HG03066 (cell line): ENCODE results near the gene SASH3.

ENCODE experiments used
- ATAC-seq: cut with Tn5 transposase; IDR thresholded peaks from one replicate; pipeline ENCODE4 v1.9.1; 2021; ENCODE audit warnings: low read depth; ENCODE audit not compliant: unreplicated experiment

SASH3 gene

DNA sequence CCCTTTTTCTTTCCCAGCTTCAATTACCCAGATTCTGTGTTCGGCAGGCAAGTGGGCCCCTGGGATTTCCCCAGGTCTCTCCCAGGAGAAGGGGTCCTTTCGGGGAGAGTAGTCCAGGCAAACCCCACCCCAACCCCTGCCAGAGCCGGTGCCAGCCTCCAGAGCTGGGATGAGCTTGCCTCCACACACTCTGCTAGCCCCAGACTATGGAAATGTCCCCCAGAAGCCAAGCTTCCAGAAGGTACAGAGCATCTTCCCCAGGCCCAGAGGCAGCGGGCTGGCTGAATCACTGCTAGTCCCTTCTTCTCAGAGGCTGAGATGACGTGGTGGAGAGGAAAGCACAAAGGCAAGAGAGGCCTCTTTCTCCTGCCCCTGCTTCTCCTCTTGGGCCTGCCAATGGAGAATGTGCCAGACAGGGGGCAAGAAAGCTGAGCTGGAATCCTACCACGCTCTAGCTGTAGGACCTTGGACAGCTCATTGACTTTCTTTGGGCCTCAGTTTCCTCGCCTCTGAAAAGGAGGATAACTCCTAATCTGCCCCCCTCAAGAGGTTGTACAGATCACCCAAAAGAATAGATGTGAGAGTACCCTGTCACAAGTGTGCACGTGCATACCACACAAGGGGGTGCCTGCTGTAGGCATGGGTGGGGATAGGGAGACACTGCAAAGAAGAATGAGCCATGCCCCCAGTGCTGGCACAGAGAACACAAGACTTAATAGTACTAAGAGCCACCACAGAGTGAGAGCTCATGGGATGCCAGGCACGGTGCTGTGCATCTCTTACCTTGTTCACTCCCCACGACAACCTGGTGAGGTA lies 2.1 kb downstream of the SASH3 start:
- ATAC-seq = no peak

- ATAC-seq = no peak
These were observed 3.0 kb downstream of the SASH3 start for GRCh38 chrX:129782706-129783105.

DNA sequence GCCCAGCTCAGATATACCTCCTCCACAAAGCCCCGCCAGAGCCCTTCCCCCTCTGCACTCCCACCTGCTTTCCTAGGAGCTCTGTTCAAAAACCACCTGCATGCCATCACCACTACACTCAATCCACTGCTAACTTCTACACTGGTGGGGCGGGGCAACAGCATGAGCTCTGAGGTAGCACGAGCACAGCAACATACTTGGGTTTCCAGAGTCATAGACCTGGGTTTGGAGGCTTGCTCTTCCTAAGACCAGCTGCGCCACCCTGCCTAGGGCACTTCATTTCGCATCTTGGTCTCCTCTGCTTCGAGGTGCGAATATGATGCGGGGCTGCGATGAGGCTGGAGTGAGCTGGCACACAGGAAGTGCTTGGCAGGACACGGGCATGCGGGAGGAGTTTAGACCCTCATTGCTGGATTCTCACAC lies 3.6 kb downstream of the SASH3 start:
- ATAC-seq = no peak

DNA sequence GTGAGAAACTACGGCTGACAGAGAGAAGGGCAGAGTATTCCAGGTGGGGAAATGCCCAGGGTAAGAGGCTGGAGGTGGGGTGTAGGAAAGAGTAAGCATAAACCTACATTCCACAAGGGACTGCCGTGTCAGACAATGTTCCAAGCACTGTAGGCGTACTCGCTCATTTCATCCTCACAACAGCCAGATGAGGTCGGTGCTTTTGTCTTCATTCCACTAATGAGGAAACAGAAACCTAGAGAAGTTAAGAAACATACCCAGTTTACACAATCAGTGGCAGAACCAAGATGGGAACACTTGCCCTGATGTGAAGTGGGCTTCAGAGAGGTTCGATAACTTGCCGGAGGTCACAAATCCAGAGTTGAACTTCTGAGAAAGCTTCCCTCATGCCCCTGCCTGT lies 4.6 kb downstream of the SASH3 start:
- ATAC-seq = no peak

DNA sequence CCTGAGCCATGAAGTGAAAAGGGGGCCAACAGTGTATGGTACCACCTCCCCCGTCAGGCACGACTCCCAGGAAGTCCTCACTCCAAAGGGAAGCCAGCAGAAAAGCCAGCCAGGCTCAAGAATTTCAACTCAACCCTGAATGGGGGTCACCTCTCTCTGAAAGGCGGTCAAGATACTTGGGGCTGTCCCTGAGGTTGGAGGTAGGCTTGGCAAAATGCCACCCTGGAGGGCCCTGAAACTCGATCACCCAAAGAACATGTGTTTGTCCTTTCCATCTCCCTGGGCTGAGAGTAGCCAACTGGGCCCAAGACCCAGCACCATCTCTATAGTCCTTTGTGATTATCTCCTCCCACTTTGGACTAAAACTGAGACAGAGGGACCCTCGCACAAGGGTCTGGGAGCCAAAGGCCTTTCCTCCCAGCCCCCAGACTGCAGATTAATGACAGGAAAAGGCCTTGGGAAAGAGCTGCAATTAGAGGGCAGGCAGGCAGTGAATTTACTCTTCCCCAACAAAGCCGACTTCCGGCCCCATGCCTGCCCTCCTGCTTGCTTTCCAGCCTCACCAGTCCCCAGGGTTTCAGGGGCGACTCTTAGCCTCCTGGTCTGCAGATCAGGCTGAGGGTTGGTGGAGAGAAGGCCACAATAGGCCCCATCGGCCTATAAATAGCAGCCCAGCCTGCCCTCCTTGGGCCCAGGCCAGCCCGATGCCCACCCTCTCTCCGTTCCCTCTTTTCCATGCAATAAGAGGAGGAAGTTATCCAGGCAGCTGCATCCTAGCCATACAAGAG lies 5.6 kb downstream of the SASH3 start:
- ATAC-seq = no peak

DNA sequence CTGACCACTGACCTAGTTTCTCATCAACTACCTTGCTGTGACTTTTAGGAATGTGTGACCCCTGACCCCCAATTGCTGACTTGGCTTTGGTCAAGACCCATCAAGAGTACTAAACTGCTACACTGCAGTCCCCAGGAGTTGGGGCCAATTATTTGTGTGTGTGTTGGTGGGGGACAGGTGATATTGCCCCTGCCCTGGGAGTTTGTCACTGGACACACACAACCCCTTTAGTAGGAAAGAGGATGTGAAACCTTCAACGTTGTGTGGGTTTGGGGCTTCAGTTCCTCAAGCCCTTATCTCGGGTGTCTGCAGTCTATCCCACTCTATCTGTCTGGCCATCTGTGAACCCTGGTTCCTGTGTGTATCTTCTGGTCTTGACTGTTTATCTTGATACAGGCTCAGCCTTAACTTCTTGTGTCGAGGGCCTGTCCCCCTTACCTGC lies 6.5 kb downstream of the SASH3 start:
- ATAC-seq = peak; percentile 85

- no peak for ATAC-seq
These were observed 7.7 kb downstream of the SASH3 start for GRCh38 chrX:129787336-129788055.

- no peak for ATAC-seq
These were observed 8.8 kb downstream of the SASH3 start for GRCh38 chrX:129788527-129788926.

- no peak for ATAC-seq
These were observed 10.4 kb downstream of the SASH3 start for GRCh38 chrX:129790146-129790545.

DNA sequence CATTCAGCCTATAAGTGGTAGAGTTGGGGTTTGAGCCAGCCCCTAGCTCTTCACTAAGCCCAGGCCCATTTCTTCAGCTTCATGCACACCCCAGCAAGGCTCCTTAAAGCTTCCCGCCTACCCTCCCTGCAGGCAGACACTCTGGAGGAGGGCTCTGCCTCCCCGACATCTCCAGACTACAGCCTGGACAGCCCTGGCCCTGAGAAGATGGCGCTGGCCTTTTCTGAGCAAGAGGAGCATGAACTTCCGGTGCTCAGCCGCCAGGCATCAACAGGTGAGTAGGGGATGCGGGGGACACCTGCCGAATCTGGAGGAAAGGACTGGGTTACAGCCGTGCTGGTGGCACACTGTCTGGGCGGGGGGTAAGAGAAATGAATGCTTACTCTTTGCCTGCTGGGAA lies 11.1 kb downstream of the SASH3 start:
- no peak for ATAC-seq

DNA sequence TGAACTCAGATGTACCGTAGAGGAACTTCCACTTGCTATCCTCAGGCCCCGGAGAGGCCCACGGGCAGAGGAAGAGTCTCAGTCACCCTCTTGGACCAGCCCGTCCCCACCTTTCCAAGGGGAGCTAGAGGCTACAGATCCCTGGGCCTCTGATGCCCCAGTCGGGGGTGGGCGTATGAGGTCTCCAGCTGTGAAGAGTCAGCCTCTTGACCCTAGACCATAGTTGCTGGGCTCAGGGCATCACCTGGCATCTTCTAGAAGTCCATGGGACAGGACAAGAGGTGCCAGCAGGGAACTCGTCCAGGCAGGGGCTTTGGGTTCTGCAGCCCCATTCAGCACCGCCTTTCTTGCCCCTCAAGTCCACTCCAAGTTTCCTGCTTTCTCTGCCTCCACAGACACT lies 11.6 kb downstream of the SASH3 start:
- ATAC-seq = no peak

- ATAC-seq = no peak
These were observed 12.3 kb downstream of the SASH3 start for GRCh38 chrX:129791961-129792570.

GRCh38 chrX:129792586-129793291 lies 13.0 kb downstream of the SASH3 start:
- no peak for ATAC-seq

DNA sequence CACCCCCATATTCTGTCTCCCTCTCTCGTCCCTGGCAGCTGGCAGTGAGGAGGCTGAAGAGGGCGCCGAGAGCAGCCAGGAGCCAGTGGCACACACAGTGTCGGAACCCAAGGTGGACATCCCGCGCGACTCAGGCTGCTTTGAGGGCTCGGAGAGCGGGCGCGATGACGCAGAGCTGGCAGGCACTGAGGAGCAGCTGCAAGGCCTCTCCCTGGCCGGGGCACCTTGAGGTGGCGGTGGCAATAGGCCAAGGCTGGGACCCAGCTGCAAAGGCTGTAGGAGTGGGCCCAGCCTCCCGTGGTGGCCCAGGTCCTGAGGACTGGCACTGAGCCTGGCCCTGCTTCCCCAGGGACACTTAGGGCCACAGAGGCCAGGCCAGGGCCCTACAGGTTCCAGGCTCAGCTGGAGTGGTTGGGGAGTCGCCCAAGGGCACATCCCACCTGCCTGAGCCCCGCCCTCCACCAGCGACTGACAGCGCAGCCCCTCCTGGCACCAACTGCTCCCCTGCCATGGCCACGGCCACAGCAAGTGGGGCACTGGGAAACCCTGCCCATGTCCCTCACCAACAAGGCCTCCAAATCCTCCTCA lies 13.9 kb downstream of the SASH3 start:
- no peak for ATAC-seq

DNA sequence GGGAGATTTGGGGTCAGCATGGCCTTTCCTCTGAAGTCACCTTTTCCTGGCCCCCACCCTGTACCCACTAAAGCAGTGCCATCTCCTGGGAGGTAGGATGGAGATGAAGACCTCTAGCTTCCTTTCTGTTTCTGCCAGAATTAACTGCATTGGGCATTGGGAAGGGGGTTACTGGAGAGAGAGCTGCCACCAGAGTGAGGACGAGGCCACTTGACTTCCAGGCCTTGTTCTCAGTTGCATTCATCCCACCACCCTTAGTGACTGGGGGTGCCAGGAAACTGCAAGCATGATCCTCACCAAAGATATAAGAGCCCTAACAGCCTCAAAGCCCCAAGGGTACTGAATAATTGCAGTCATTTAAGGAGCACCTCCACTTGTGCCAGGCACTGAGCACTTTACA lies 15.8 kb downstream of the SASH3 start:
- ATAC-seq = no peak

DNA sequence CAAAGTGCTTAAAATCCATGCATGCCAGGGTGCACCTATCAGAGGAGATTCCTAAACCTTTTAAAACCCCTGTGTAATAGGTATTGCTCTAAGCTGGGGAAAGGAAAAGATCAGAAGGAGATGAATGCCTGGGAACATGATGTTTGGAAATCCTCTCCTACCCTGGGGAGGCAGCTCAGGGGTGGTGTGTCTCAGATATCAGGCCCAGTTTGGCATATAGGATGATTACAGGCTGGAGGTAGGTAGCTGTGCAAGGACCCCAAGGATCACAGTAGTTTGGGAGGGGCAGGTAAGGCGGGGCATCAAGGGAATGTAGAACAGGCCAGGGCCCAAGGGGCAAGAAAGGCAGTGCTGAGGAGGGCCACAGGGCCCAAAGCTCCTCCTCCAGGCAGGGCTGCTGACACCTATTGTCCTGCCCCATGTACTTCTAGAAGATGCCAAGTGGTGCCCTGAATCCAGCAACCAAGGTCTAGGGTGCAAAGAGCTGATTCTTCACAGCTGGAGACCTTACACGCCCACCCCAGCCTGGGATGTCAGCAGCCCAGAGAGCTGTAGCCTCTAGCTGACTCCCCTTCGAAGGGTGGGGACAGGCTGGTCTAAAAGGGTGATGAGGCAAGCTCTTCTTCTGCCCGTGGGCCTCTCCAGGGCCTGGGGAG lies 17.6 kb downstream of the SASH3 start:
- no peak for ATAC-seq

GRCh38 chrX:129798456-129798855 lies 18.7 kb downstream of the SASH3 start:
- no peak for ATAC-seq

DNA sequence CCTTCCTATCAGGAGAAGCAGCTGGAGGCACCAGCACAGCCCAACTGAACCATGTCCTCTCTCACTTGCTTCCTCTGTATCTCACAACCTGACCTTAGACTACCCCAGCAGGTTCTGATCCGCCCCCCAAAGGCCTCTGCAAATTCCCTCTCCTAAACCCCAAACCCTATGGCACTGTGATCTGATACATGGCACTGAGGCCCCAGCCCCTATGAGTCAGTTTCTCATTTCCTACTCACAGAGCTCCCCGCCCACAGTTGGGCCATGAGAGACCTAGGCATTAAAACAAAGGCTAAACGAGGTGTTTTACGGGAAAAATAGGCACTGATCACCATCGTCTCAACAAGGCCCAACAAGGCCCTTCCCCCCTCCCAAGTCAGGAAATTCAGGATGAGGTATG lies 19.1 kb downstream of the SASH3 start:
- ATAC-seq = no peak

GRCh38 chrX:129800186-129800585 lies 20.4 kb downstream of the SASH3 start:
- ATAC-seq = no peak
